Psoas muscle (tissue), 8 donors: ENCODE data around the gene VAT1L. TPM values are rescaled to one million over a fixed set of nuclear protein-coding genes. Genes with fewer than 3 reads are reported as not detected.

Source experiments
- ATAC-seq, 4 donors: fragments of 200-7000 bp; cut with Tn5 transposase; one replicate each; pipeline ENCODE4 v1.9.1; 2020; ENCODE audit warnings: moderate library complexity in 3 of 4, mild to moderate bottlenecking in 2 of 4
- DNase-seq, 2 donors: peaks; one replicate each; pipeline ENCODE4 v3.0.0-alpha.2; 2020
- H3K27ac ChIP-seq: fragments of 200-600 bp; one replicate; pipeline ENCODE4 v1.8.0; 2022
- H3K27me3 ChIP-seq, 3 donors: fragments of 200-600 bp in 1 of 3; one replicate each; pipeline versions ENCODE4 v1.6.1 to v1.8.0; 2013 to 2022; ENCODE audit warnings: low read length in 2 of 3, mild to moderate bottlenecking in 2 of 3, moderate library complexity in 1 of 3; ENCODE audit not compliant: insufficient read depth in 3 of 3
- H3K36me3 ChIP-seq, 2 donors: fragments of 200-600 bp in 1 of 2; one replicate each; pipeline versions ENCODE4 v1.6.1 to v1.8.0; 2013 to 2022; ENCODE audit warnings: low read depth in 1 of 2, mild to moderate bottlenecking in 1 of 2, moderate library complexity in 1 of 2; ENCODE audit not compliant: insufficient read depth in 1 of 2
- H3K4me1 ChIP-seq: fragments of 200-600 bp; one replicate; pipeline ENCODE4 v1.8.0; 2022
- H3K4me3 ChIP-seq: fragments of 200-600 bp; one replicate; pipeline ENCODE4 v1.8.0; 2022; ENCODE audit warnings: mild to moderate bottlenecking
- H3K9me3 ChIP-seq: fragments of 200-600 bp; one replicate; pipeline ENCODE4 v1.8.0; 2022
- CTCF ChIP-seq: fragments of 200-600 bp; IDR thresholded peaks from one replicate; pipeline ENCODE4 v1.8.0; 2022; ENCODE audit warnings: antibody characterized with exemption
- WGBS, 3 donors: extraction: QIAGEN DNeasy Blood & Tissue Kit; methylation state at CpG; one replicate each; pipeline versions ENCODE4 v1.1.6 to v1.1.7; 2013; 5-methylcytosine and 5-hydroxymethylcytosine counted together
- intact Hi-C, 2 donors: fragments of 100-400 bp; cut with DNase I; formaldehyde crosslinking; loops; one replicate each; pipeline versions ENCODE4 v1.11.0 to v1.14.2; 2022
- polyA plus RNA-seq, 3 donors: library from polyadenylated mRNA; stranded (reverse); fragments of 200-250 nt; gene quantifications; one replicate each; pipeline ENCODE4 v1.2.3, GENCODE V29; 2013
- total RNA-seq, 4 donors: library from RNA; stranded (reverse); fragmentation: NEBNext Ultra II Directional in 2 of 4; extraction: Animal tissue kit (Norgen Biotek cat#: 25700) in 2 of 4; gene quantifications; one replicate each; pipeline versions ENCODE4 v1.2.1 to v1.2.4, GENCODE V29; 2021 to 2023
- donor health status: healthy with polysubstance abuse.
- donor health status: DM: no; HTN: no; CAD: no; lungs with moderate emphysema.
- donor health status: Bipolar disorder and iron deficiency.
- donor health status: healthy.
- donor health status: DM: yes; HTN: yes; CAD: no.
- donor health status: DM: no; HTN: no; CAD: no.
- donor health status: DM: no; HTN: no; CAD: no.
- donor health status: DM: yes; HTN: yes; CAD: no.

VAT1L gene
- total and polyA plus RNA-seq, 7 donors: 0.03 to 0.20 (median 0.09) TPM; not detected in 3

GRCh38 chr16:77975942-77976341, 187.6 kb downstream of the VAT1L start:
- Histone ChIP-seq H3K27ac (no peak overlapping the region), H3K27me3 (no peaks in the 10 kb centered on the region), H3K4me3 (no peak overlapping the region), H3K9me3 (no peaks in the 10 kb centered on the region), H3K4me1 (no peaks in the 10 kb centered on the region), H3K36me3 (no peaks in the 10 kb centered on the region)
- intact Hi-C loops: no loop called here
- no peak for TF ChIP-seq CTCF
- 23 to 52% (median 29%) methylated on average over 3 of the region's 3 CpGs for WGBS, 3 donors
- DNase-seq: no peak
- no peak for ATAC-seq

- intact Hi-C loops: no loop called here
- Histone ChIP-seq H3K9me3 (no peaks in the 10 kb centered on the region), H3K36me3 (no peaks in the 10 kb centered on the region), H3K27ac (no peak overlapping the region), H3K4me3 (no peak overlapping the region), H3K27me3 (no peaks in the 10 kb centered on the region), H3K4me1 (no peaks in the 10 kb centered on the region)
- WGBS, 3 donors: 66 to 80% (median 68%) methylated on average over 5 of the region's 5 CpGs
- ATAC-seq (no peak), DNase-seq (no peak)
- no peak for TF ChIP-seq CTCF
Measured at GRCh38 chr16:77977339-77977738, 189.0 kb downstream of the VAT1L start.

- Histone ChIP-seq H3K9me3 (no peaks in the 10 kb centered on the region), H3K27ac (no peak overlapping the region), H3K4me1 (no peaks in the 10 kb centered on the region), H3K36me3 (no peaks in the 10 kb centered on the region), H3K27me3 (no peaks in the 10 kb centered on the region), H3K4me3 (no peak overlapping the region)
- ATAC-seq (no peak), DNase-seq (no peak)
- 76 to 80% (median 79%) methylated on average over 3 of the region's 3 CpGs for WGBS, 3 donors
- no peak for TF ChIP-seq CTCF
- intact Hi-C loops: no loop called here
Measured at GRCh38 chr16:77985111-77985510, 196.7 kb downstream of the VAT1L start.

GRCh38 chr16:77986011-77986740, 197.8 kb downstream of the VAT1L start:
- no peak for TF ChIP-seq CTCF
- Histone ChIP-seq H3K27ac (no peak overlapping the region), H3K4me3 (no peak overlapping the region), H3K27me3 (no peaks in the 10 kb centered on the region), H3K4me1 (no peaks in the 10 kb centered on the region), H3K36me3 (no peaks in the 10 kb centered on the region), H3K9me3 (no peaks in the 10 kb centered on the region)
- DNase-seq (no peak), ATAC-seq (no peak)
- 85 to 90% (median 87%) methylated on average over 7 of the region's 7 CpGs for WGBS, 3 donors
- intact Hi-C loops: no loop called here

GRCh38 chr16:77987810-77988209, 199.4 kb downstream of the VAT1L start:
- no peak overlapping the region for H3K27ac ChIP-seq
- no peak for TF ChIP-seq CTCF
- no peaks in the 10 kb centered on the region for H3K4me1 ChIP-seq
- no peaks in the 10 kb centered on the region for H3K27me3 ChIP-seq
- no peaks in the 10 kb centered on the region for H3K36me3 ChIP-seq
- 24 to 38% (median 29%) methylated on average over 2 of the region's 2 CpGs for WGBS, 3 donors
- H3K9me3 ChIP-seq: no peaks in the 10 kb centered on the region
- ATAC-seq (no peak), DNase-seq (no peak)
- no peak overlapping the region for H3K4me3 ChIP-seq
- intact Hi-C loops: no loop called here
